Calu3 (cell line): ENCODE results near the gene ITIH3. TPM values are rescaled to one million over a fixed set of nuclear protein-coding genes. Genes with fewer than 3 reads are reported as not detected.

ENCODE experiments used
- BruUV-seq: library from RNA; stranded (reverse); fragments of 400-500 nt; replicated peaks from 2 replicates; lab custom pipeline; 2021; lab: Mats Ljungman, UMichigan
- CTCF ChIA-PET: fragments of 300-600 bp; sonication (Branson Sonifier 250); formaldehyde crosslinking; loops from one replicate; lab custom pipeline; 2022; ENCODE audit warnings: antibody characterized with exemption; lab: Charles Lee
- DNase-seq: peaks from one replicate; pipeline ENCODE4 v3.0.0; 2022
- H3K27ac Mint-ChIP-seq: one replicate; pipeline ENCODE4 v1.8.0; 2022; ENCODE audit warnings: mixed read lengths; ENCODE audit not compliant: unreplicated experiment
- H3K27me3 Mint-ChIP-seq: one replicate; pipeline ENCODE4 v1.8.0; 2022; ENCODE audit warnings: mixed read lengths; ENCODE audit not compliant: unreplicated experiment
- H3K36me3 Mint-ChIP-seq: one replicate; pipeline ENCODE4 v1.8.0; 2022; ENCODE audit warnings: mild to moderate bottlenecking, moderate library complexity, mixed read lengths; ENCODE audit not compliant: insufficient read depth, unreplicated experiment
- H3K4me1 Mint-ChIP-seq: one replicate; pipeline ENCODE4 v1.8.0; 2022; ENCODE audit warnings: mild to moderate bottlenecking, low read depth, mixed read lengths; ENCODE audit not compliant: unreplicated experiment
- H3K4me3 Mint-ChIP-seq: one replicate; pipeline ENCODE4 v1.8.0; 2022; ENCODE audit warnings: mild to moderate bottlenecking, low read depth, moderate library complexity, mixed read lengths; ENCODE audit not compliant: unreplicated experiment
- H3K9me3 Mint-ChIP-seq: one replicate; pipeline ENCODE4 v1.8.0; 2022; ENCODE audit warnings: low read depth, mixed read lengths; ENCODE audit not compliant: unreplicated experiment
- CTCF ChIP-seq: fragments of 200-600 bp; IDR thresholded peaks from one replicate; pipeline ENCODE4 v1.8.0; 2022; ENCODE audit warnings: antibody characterized with exemption; ENCODE audit not compliant: unreplicated experiment
- intact Hi-C: fragments of 100-400 bp; cut with micrococcal nuclease; formaldehyde crosslinking; loops from one replicate; pipeline ENCODE4 v1.10.0; 2022; ENCODE audit not compliant: unreplicated experiment
- total RNA-seq: library from RNA; stranded (reverse); gene quantifications from 2 replicates; pipeline ENCODE4 v1.2.3, GENCODE V29; 2022

Gene ITIH3
- total RNA-seq, 1 experiment from 2014 or later: not detected

- DNase-seq: no peak
- Mint-ChIP-seq H3K4me3 (no peak overlapping the region), H3K27ac (no peak overlapping the region), H3K36me3 (no peaks in the 10 kb centered on the region), H3K4me1 (no peaks in the 10 kb centered on the region), H3K9me3 (no peaks in the 10 kb centered on the region), H3K27me3 (peaks cover 82% of the 10 kb centered on the region)
- no TSS peak for BruUV-seq
- intact Hi-C loops: no loop called here
- CTCF ChIA-PET: no interaction called here
- no peak for TF ChIP-seq CTCF
These were observed 7.3 kb upstream of the ITIH3 start for GRCh38 chr3:52787246-52787645.

- DNase-seq: no peak
- CTCF ChIA-PET: no interaction called here
- no peaks in the 10 kb centered on the region for H3K9me3 Mint-ChIP-seq
- intact Hi-C loops: no loop called here
- no peaks in the 10 kb centered on the region for H3K4me1 Mint-ChIP-seq
- no peak for TF ChIP-seq CTCF
- peaks cover 78% of the 10 kb centered on the region for H3K27me3 Mint-ChIP-seq
- no peak overlapping the region for H3K4me3 Mint-ChIP-seq
- no peak overlapping the region for H3K27ac Mint-ChIP-seq
- H3K36me3 Mint-ChIP-seq: no peaks in the 10 kb centered on the region
- no TSS peak for BruUV-seq
These were observed 6.6 kb upstream of the ITIH3 start for GRCh38 chr3:52787672-52788625.

GRCh38 chr3:52788890-52789745, 5.5 kb upstream of the ITIH3 start:
- CTCF ChIA-PET: interaction anchor here (0.6 kb wide), 1 partner anchor 13 kb away, joined by 4 read pairs; no protein-coding TSS in a partner anchor
- Mint-ChIP-seq H3K4me1 (no peaks in the 10 kb centered on the region), H3K27me3 (peaks cover 78% of the 10 kb centered on the region), H3K4me3 (no peak overlapping the region), H3K36me3 (no peaks in the 10 kb centered on the region), H3K9me3 (no peaks in the 10 kb centered on the region), H3K27ac (no peak overlapping the region)
- TF ChIP-seq CTCF: no peak
- intact Hi-C loops: no loop called here
- DNase-seq: no peak
- BruUV-seq: no TSS peak

- Mint-ChIP-seq H3K4me3 (no peak overlapping the region), H3K36me3 (no peaks in the 10 kb centered on the region), H3K27me3 (peaks cover 75% of the 10 kb centered on the region), H3K27ac (no peak overlapping the region), H3K4me1 (no peaks in the 10 kb centered on the region), H3K9me3 (no peaks in the 10 kb centered on the region)
- CTCF ChIA-PET: interaction anchor here (0.6 kb wide), 1 partner anchor 13 kb away, joined by 4 read pairs; no protein-coding TSS in a partner anchor
- DNase-seq: no peak
- intact Hi-C loops: no loop called here
- no peak for TF ChIP-seq CTCF
- no TSS peak for BruUV-seq
These were observed 4.9 kb upstream of the ITIH3 start for GRCh38 chr3:52789746-52790040.
